Trophoblast cell (in vitro differentiated cells and primary cell): ENCODE results near the gene UGT1A10.
A peak's percentile ranks its signal among the peaks of the same experiment; 100 is the strongest.

Source experiments
- DNase-seq, 2 donors: peaks; one replicate each; pipeline ENCODE4 v3.0.0-alpha.2; 2016
- H2AFZ ChIP-seq: 2 replicates; pipeline ENCODE4 v1.6.1; 2013; ENCODE audit warnings: low read length, moderate library complexity, mild to moderate bottlenecking; ENCODE audit not compliant: insufficient read depth, poor library complexity
- H2AK5ac ChIP-seq: 2 replicates; pipeline ENCODE4 v1.6.1; 2013; ENCODE audit warnings: mild to moderate bottlenecking, low read length
- H2BK120ac ChIP-seq: 2 replicates; pipeline ENCODE4 v1.6.1; 2013; ENCODE audit warnings: low read length, mild to moderate bottlenecking, moderate library complexity; ENCODE audit not compliant: insufficient read depth, poor library complexity
- H2BK12ac ChIP-seq: 2 replicates; pipeline ENCODE4 v1.6.1; 2013; ENCODE audit warnings: mild to moderate bottlenecking, low read length, moderate library complexity
- H2BK5ac ChIP-seq: 2 replicates; pipeline ENCODE4 v1.6.1; 2013; ENCODE audit warnings: low read length, low read depth, moderate library complexity, mild to moderate bottlenecking; ENCODE audit not compliant: poor library complexity
- H3K14ac ChIP-seq: 2 replicates; pipeline ENCODE4 v1.6.1; 2013; ENCODE audit warnings: mild to moderate bottlenecking, low read length
- H3K18ac ChIP-seq: 2 replicates; pipeline ENCODE4 v1.6.1; 2013; ENCODE audit warnings: mild to moderate bottlenecking, low read length
- H3K23ac ChIP-seq: 2 replicates; pipeline ENCODE4 v1.6.1; 2013; ENCODE audit warnings: low read length
- H3K27ac ChIP-seq: 2 replicates; pipeline ENCODE4 v1.5.1; 2013; ENCODE audit warnings: low read depth, mild to moderate bottlenecking, inconsistent platforms, low read length, moderate library complexity
- H3K27me3 ChIP-seq: 2 replicates; pipeline ENCODE4 v1.6.1; 2013; ENCODE audit warnings: inconsistent platforms, mild to moderate bottlenecking, low read length, moderate library complexity; ENCODE audit not compliant: insufficient read depth
- H3K36me3 ChIP-seq, 2 experiments: 1 replicate in 1 of 2; 2 replicates in 1 of 2; pipeline ENCODE4 v1.6.1; 2013; ENCODE audit warnings: low read length in 2 of 2, mild to moderate bottlenecking in 2 of 2, moderate library complexity in 1 of 2; ENCODE audit not compliant: insufficient read depth in 2 of 2, control insufficient read depth in 1 of 2
- H3K4ac ChIP-seq: 2 replicates; pipeline ENCODE4 v1.6.1; 2013; ENCODE audit warnings: low read depth, mild to moderate bottlenecking, low read length, moderate library complexity
- H3K4me1 ChIP-seq, 2 experiments: 1 replicate in 1 of 2; 2 replicates in 1 of 2; pipeline ENCODE4 v1.6.1; 2013; ENCODE audit warnings: low read length in 2 of 2, mild to moderate bottlenecking in 2 of 2, moderate library complexity in 1 of 2; ENCODE audit not compliant: insufficient read depth in 2 of 2, control insufficient read depth in 1 of 2
- H3K4me2 ChIP-seq: 2 replicates; pipeline ENCODE4 v1.6.1; 2013; ENCODE audit warnings: inconsistent platforms, mild to moderate bottlenecking, low read length, moderate library complexity
- H3K4me3 ChIP-seq: 2 replicates; pipeline ENCODE4 v1.5.1; 2013; ENCODE audit warnings: mild to moderate bottlenecking, low read depth, low read length, inconsistent platforms
- H3K79me1 ChIP-seq: one replicate; pipeline ENCODE4 v1.6.1; 2013; ENCODE audit warnings: low read length
- H3K79me2 ChIP-seq: 2 replicates; pipeline ENCODE4 v1.6.1; 2013; ENCODE audit warnings: low read length, mild to moderate bottlenecking; ENCODE audit not compliant: control insufficient read depth, insufficient read depth, poor library complexity
- H3K9ac ChIP-seq: 2 replicates; pipeline ENCODE4 v1.6.1; 2013; ENCODE audit warnings: mild to moderate bottlenecking, low read length
- H3K9me3 ChIP-seq: 2 replicates; pipeline ENCODE4 v1.6.1; 2013; ENCODE audit warnings: low read depth, mild to moderate bottlenecking, control low read depth, inconsistent platforms, low read length; ENCODE audit not compliant: insufficient read depth
- H4K12ac ChIP-seq: 2 replicates; pipeline ENCODE4 v1.6.1; 2013; ENCODE audit warnings: low read depth, mild to moderate bottlenecking, low read length, moderate library complexity
- H4K8ac ChIP-seq: 2 replicates; pipeline ENCODE4 v1.6.1; 2013; ENCODE audit warnings: low read depth, mild to moderate bottlenecking, low read length, moderate library complexity
- H4K91ac ChIP-seq: one replicate; pipeline ENCODE4 v1.6.1; 2013; ENCODE audit warnings: low read depth, mild to moderate bottlenecking, low read length, moderate library complexity
- WGBS: extraction: QIAGEN DNeasy Blood & Tissue Kit; methylation state at CpG from one replicate; pipeline ENCODE4 v1.1.7; 2013; ENCODE audit warnings: missing lambda C conversion rate; ENCODE audit not compliant: insufficient read length, insufficient coverage; ENCODE audit errors: extremely low coverage; 5-methylcytosine and 5-hydroxymethylcytosine counted together

Gene UGT1A10

GRCh38 chr2:233688341-233688740 is 52.1 kb downstream of the UGT1A10 start:
- Histone ChIP-seq H2BK12ac (no peak overlapping the region), H3K9ac (no peak overlapping the region), H3K4me1 (no peaks in the 10 kb centered on the region), H2AK5ac (no peak overlapping the region), H3K14ac (no peak overlapping the region), H3K18ac (no peak overlapping the region), H3K36me3 (no peaks in the 10 kb centered on the region), H3K9me3 (no peaks in the 10 kb centered on the region), H3K27me3 (no peaks in the 10 kb centered on the region), H4K8ac (no peak overlapping the region), H2BK5ac (no peak overlapping the region), H3K4ac (no peak overlapping the region), H3K23ac (no peak overlapping the region), H2BK120ac (no peak overlapping the region), H3K27ac (no peak overlapping the region), H4K12ac (no peak overlapping the region), H3K79me1 (no peaks in the 10 kb centered on the region), H4K91ac (no peak overlapping the region), H3K4me2 (no peak overlapping the region), H2AFZ (no peak overlapping the region), H3K4me3 (no peak overlapping the region), H3K79me2 (no peaks in the 10 kb centered on the region)
- WGBS, result no CpG with 5 or more reads among the region's 5 CpGs
- DNase-seq, result no peak

GRCh38 chr2:233689031-233689430 is 52.8 kb downstream of the UGT1A10 start:
- no peak overlapping the region for H2BK120ac ChIP-seq

GRCh38 chr2:233689501-233689900 is 53.3 kb downstream of the UGT1A10 start:
- WGBS, result no CpG with 5 or more reads among the region's 3 CpGs

More at GRCh38 chr2:233689031-233689430, 52.8 kb downstream of the UGT1A10 start:
- no peak overlapping the region for H2AK5ac ChIP-seq
- H4K12ac ChIP-seq, result no peak overlapping the region
- H2AFZ ChIP-seq, result no peak overlapping the region
- no peak overlapping the region for H3K14ac ChIP-seq
- no peaks in the 10 kb centered on the region for H3K79me2 ChIP-seq
- no peaks in the 10 kb centered on the region for H3K79me1 ChIP-seq
- H3K9me3 ChIP-seq, result no peaks in the 10 kb centered on the region
- H3K23ac ChIP-seq, result no peak overlapping the region
- H3K27ac ChIP-seq, result no peak overlapping the region
- H4K91ac ChIP-seq, result no peak overlapping the region
- H3K4me2 ChIP-seq, result no peak overlapping the region
- H2BK5ac ChIP-seq, result no peak overlapping the region
- H3K27me3 ChIP-seq, result no peaks in the 10 kb centered on the region
- H4K8ac ChIP-seq, result no peak overlapping the region
- H3K4ac ChIP-seq, result no peak overlapping the region
- H3K36me3 ChIP-seq, result no peaks in the 10 kb centered on the region
- H3K18ac ChIP-seq, result no peak overlapping the region
- no peak overlapping the region for H3K4me3 ChIP-seq
- H3K4me1 ChIP-seq, result no peaks in the 10 kb centered on the region
- no peak for DNase-seq
- H3K9ac ChIP-seq, result no peak overlapping the region
- no peak overlapping the region for H2BK12ac ChIP-seq

GRCh38 chr2:233690444-233690843 is 54.2 kb downstream of the UGT1A10 start:
- Histone ChIP-seq H3K4ac (no peak overlapping the region), H2BK120ac (no peak overlapping the region), H3K79me2 (no peaks in the 10 kb centered on the region), H3K79me1 (no peaks in the 10 kb centered on the region), H3K9me3 (no peaks in the 10 kb centered on the region), H4K12ac (no peak overlapping the region), H2AFZ (no peak overlapping the region), H3K36me3 (no peaks in the 10 kb centered on the region), H2BK5ac (no peak overlapping the region), H3K4me2 (no peak overlapping the region), H3K9ac (no peak overlapping the region), H3K14ac (no peak overlapping the region), H3K18ac (no peak overlapping the region), H2AK5ac (no peak overlapping the region), H2BK12ac (no peak overlapping the region), H4K8ac (no peak overlapping the region), H3K4me3 (no peak overlapping the region), H3K27ac (no peak overlapping the region), H4K91ac (no peak overlapping the region), H3K4me1 (no peaks in the 10 kb centered on the region), H3K27me3 (no peaks in the 10 kb centered on the region), H3K23ac (no peak overlapping the region)
- no CpG with 5 or more reads among the region's 4 CpGs for WGBS
- DNase-seq, result peak; percentile 66 to 74

More at GRCh38 chr2:233689501-233689900, 53.3 kb downstream of the UGT1A10 start:
- Histone ChIP-seq H3K4ac (no peak overlapping the region), H3K79me2 (no peaks in the 10 kb centered on the region), H2BK120ac (no peak overlapping the region), H4K8ac (no peak overlapping the region), H3K36me3 (no peaks in the 10 kb centered on the region), H3K4me3 (no peak overlapping the region), H3K4me2 (no peak overlapping the region), H3K9me3 (no peaks in the 10 kb centered on the region), H2AK5ac (no peak overlapping the region), H3K4me1 (no peaks in the 10 kb centered on the region), H3K18ac (no peak overlapping the region), H4K12ac (no peak overlapping the region), H3K27me3 (no peaks in the 10 kb centered on the region), H2AFZ (no peak overlapping the region), H4K91ac (no peak overlapping the region), H3K9ac (no peak overlapping the region), H3K23ac (no peak overlapping the region), H2BK12ac (no peak overlapping the region), H2BK5ac (no peak overlapping the region), H3K79me1 (no peaks in the 10 kb centered on the region), H3K27ac (no peak overlapping the region), H3K14ac (no peak overlapping the region)
- no peak for DNase-seq
